Measurements from ENCODE around the gene GVQW3. TPM values are rescaled to one million over a fixed set of nuclear protein-coding genes. Genes with fewer than 3 reads are reported as not detected.

GVQW3 gene
- total and polyA plus RNA-seq, 2 of the 8 experiments (the other 6 are each of a cell fraction or from before 2014, with no cell fraction given) = 5.5 to 8.1 TPM

GRCh38 chr11:76337469-76337868 lies 43.7 kb upstream of the GVQW3 start:
- H4K91ac ChIP-seq (replicated peaks; ENCODE audit: insufficient read length, low read length) = no peak overlapping the region
- no peak overlapping the region for H3K4me2 ChIP-seq (ENCODE audit: insufficient read depth in 1 of 2, low read depth in 2 of 2, low read length in 2 of 2)
- H3K18ac ChIP-seq (ENCODE audit: extremely low read depth, low read length) = no peak overlapping the region
- POLR2A ChIA-PET (ENCODE audit: partially characterized antibody) = interaction anchor here (1.0 kb wide), 1 partner anchor 14 kb away, joined by 4 read pairs; no protein-coding TSS in a partner anchor
- H3K9ac ChIP-seq (replicated peaks in 1 of 4; ENCODE audit: extremely low read depth in 1 of 4, low read depth in 3 of 4, low read length in 3 of 4) = no peak overlapping the region
- H3K36me3 ChIP-seq (ENCODE audit: control insufficient read depth in 2 of 4, insufficient read depth in 4 of 4, low read length in 3 of 4) = no peaks in the 10 kb centered on the region
- H4K20me1 ChIP-seq (replicated peaks in 1 of 2; ENCODE audit: control insufficient read depth in 1 of 2, insufficient read depth in 2 of 2, low read length in 2 of 2) = no peaks in the 10 kb centered on the region
- H2BK12ac ChIP-seq (ENCODE audit: low read depth, low read length) = no peak overlapping the region
- H4K5ac ChIP-seq (ENCODE audit: insufficient read length, low read depth, low read length) = no peak overlapping the region
- H3K4me3 ChIP-seq (ENCODE audit: extremely low read depth in 1 of 4, insufficient read depth in 2 of 4, low read depth in 3 of 4, low read length in 4 of 4) = no peak overlapping the region
- H3K79me1 ChIP-seq (ENCODE audit: low read depth, low read length) = no peaks in the 10 kb centered on the region
- H2BK120ac ChIP-seq (replicated peaks; ENCODE audit: low read depth, low read length) = no peak overlapping the region
- CTCF ChIA-PET (ENCODE audit: partially characterized antibody) = interaction anchor here (1.1 kb wide), 1 partner anchor 92 kb away, joined by 3 read pairs; no protein-coding TSS in a partner anchor
- H3K27me3 ChIP-seq (replicated peaks in 1 of 4; ENCODE audit: control insufficient read depth in 3 of 4, extremely low read depth in 1 of 4, insufficient read depth in 3 of 4, low read length in 3 of 4) = no peaks in the 10 kb centered on the region
- no peaks in the 10 kb centered on the region for H3K23me2 ChIP-seq (ENCODE audit: low read depth, low read length)
- H2BK15ac ChIP-seq (ENCODE audit: low read length) = no peak overlapping the region
- no peak overlapping the region for H3K14ac ChIP-seq (ENCODE audit: insufficient read length)
- no peak overlapping the region for H3K23ac ChIP-seq (ENCODE audit: insufficient read length)
- no peak overlapping the region for H2AFZ ChIP-seq (ENCODE audit: low read length)
- FAIRE-seq = no peak
- no peak for DNase-seq (ENCODE audit: low read depth in 1 of 2, low spot score in 2 of 2)
- no peak overlapping the region for H4K8ac ChIP-seq (ENCODE audit: extremely low read depth, insufficient read depth, low read length)
- H3K27ac ChIP-seq (ENCODE audit: low read depth, low read length) = no peak overlapping the region
- no peak overlapping the region for H2AK5ac ChIP-seq (ENCODE audit: low read depth, low read length)
- TF ChIP-seq CBX5 (IDR thresholded peaks at IDR 0.05; ENCODE audit: low read depth, low read length) (no peak), E2F6 (IDR thresholded peaks at IDR 0.05) (no peak), JUND (IDR thresholded peaks at IDR 0.05; ENCODE audit: low read length) (no peak), CREB1 (IDR thresholded peaks at IDR 0.05) (no peak), ZNF274 (IDR thresholded peaks at IDR 0.05; ENCODE audit: borderline replicate concordance, extremely low read depth, low read length) (no peak), EP300 (IDR thresholded peaks at IDR 0.05; ENCODE audit: borderline replicate concordance in 1 of 2, low read depth in 2 of 2, low read length in 2 of 2) (no peak), JUN (IDR thresholded peaks at IDR 0.05; ENCODE audit: low read depth, low read length) (no peak), SUZ12 (IDR thresholded peaks at IDR 0.05; ENCODE audit: low read length) (no peak), KDM5A (IDR thresholded peaks at IDR 0.05; ENCODE audit: low read length) (no peak), USF2 (IDR thresholded peaks at IDR 0.05; ENCODE audit: low read length) (no peak)
- WGBS, 2 experiments (ENCODE audit: extremely low coverage in 1 of 2, insufficient coverage in 1 of 2, insufficient read length in 1 of 2, insufficient replicate concordance in 2 of 2, low coverage in 1 of 2, low lambda C conversion rate in 2 of 2, missing lambda C conversion rate in 1 of 2) = 88% methylated on average over 1 of the region's 1 CpG; no CpG with 5 or more reads in 1 of the 2 experiments
- H2BK5ac ChIP-seq (ENCODE audit: low read depth, low read length) = no peak overlapping the region
- H3K79me2 ChIP-seq (ENCODE audit: control insufficient read depth in 1 of 2, insufficient read depth in 2 of 2, low read length in 2 of 2) = no peaks in the 10 kb centered on the region
- H3K4me1 ChIP-seq (replicated peaks in 1 of 4; ENCODE audit: control insufficient read depth in 3 of 4, insufficient read depth in 4 of 4, low read length in 3 of 4) = no peaks in the 10 kb centered on the region
- peaks cover 25 to 28% of the 10 kb centered on the region in 2 experiments for H3K9me3 ChIP-seq (ENCODE audit: insufficient read depth in 2 of 2, low read depth in 1 of 2, low read length in 1 of 2)
- no peak overlapping the region for H3K4ac ChIP-seq (replicated peaks; ENCODE audit: insufficient read length, low read depth, low read length)
- no peak overlapping the region for H2BK20ac ChIP-seq (ENCODE audit: low read length)
- H3K56ac ChIP-seq (replicated peaks; ENCODE audit: insufficient read length, low read depth, low read length) = no peak overlapping the region

Measured in H1 (cell line).